ENCODE data around the gene KLF8. TPM values are rescaled to one million over a fixed set of nuclear protein-coding genes. Genes with fewer than 3 reads are reported as not detected.

KLF8 gene
- total and polyA plus RNA-seq, 2 of the 13 experiments (the other 11 are each of a cell fraction or from before 2014, with no cell fraction given) = 0.03 TPM; not detected in 1

DNA sequence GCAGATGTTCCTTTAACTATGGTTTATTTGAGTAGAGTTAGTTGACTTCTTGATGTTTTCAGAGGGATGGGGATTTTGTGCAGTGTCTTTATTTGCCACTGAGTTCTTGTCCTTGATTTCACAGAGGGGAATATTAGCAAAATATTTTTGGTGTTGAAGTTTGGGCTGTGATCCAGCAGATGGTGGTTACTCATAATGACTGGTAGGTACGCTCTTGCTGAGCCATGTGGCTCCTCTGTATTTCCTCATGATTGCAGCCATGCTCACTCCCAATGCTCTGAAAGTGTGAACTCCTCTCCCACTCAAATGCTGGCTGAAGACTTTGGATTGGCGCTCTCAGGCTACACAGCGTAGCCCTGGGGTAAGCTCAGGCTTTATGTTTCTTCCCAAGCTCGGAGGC lies 77.7 kb downstream of the KLF8 start:
- no peak overlapping the region for H3K9ac ChIP-seq (ENCODE audit: insufficient read depth, low read depth, low read length)
- no TSS peak for BruUV-seq (replicated peaks)
- no peaks in the 10 kb centered on the region for H3K27me3 ChIP-seq (ENCODE audit: control insufficient read depth in 1 of 2, insufficient read depth in 2 of 2, low read length in 2 of 2)
- CTCF ChIA-PET (ENCODE audit: low intra/inter-chr PET ratio, low total read pairs) = no interaction called here
- H3K36me3 ChIP-seq (replicated peaks in 1 of 2; ENCODE audit: control insufficient read depth in 1 of 2, insufficient read depth in 2 of 2, low read length in 2 of 2) = no peaks in the 10 kb centered on the region
- TF ChIP-seq, protein P1, sequence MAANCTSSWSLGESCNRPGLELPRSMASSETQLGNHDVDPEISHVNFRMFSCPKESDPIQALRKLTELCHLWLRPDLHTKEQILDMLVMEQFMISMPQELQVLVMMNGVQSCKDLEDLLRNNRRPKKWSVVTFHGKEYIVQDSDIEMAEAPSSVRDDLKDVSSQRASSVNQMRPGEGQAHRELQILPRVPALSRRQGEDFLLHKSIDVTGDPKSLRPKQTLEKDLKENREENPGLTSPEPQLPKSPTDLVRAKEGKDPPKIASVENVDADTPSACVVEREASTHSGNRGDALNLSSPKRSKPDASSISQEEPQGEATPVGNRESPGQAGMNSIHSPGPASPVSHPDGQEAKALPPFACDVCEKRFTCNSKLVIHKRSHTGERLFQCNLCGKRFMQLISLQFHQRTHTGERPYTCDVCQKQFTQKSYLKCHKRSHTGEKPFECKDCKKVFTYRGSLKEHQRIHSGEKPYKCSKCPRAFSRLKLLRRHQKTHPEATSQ (CRISPR knock-in tag; IDR thresholded peaks at IDR 0.05; ENCODE audit: borderline replicate concordance) = no peak
- TF ChIP-seq ZNF788 (CRISPR knock-in tag; IDR thresholded peaks at IDR 0.05; ENCODE audit: borderline replicate concordance) (no peak), ZNF878 (CRISPR knock-in tag; IDR thresholded peaks at IDR 0.05) (no peak), HMG20A (CRISPR knock-in tag; IDR thresholded peaks at IDR 0.05; ENCODE audit: borderline replicate concordance) (no peak), PCBP1 (IDR thresholded peaks at IDR 0.05; ENCODE audit: borderline replicate concordance, low read depth, low read length) (no peak), TP53 (CRISPR knock-in tag; conservative IDR thresholded peaks at IDR 0.05) (no peak), PHF8 (CRISPR knock-in tag; IDR thresholded peaks at IDR 0.05) (no peak), RFX1 (IDR thresholded peaks at IDR 0.05) (no peak), ZSCAN29 (CRISPR knock-in tag; conservative IDR thresholded peaks at IDR 0.05) (no peak)
- TF ChIP-seq, protein P2, sequence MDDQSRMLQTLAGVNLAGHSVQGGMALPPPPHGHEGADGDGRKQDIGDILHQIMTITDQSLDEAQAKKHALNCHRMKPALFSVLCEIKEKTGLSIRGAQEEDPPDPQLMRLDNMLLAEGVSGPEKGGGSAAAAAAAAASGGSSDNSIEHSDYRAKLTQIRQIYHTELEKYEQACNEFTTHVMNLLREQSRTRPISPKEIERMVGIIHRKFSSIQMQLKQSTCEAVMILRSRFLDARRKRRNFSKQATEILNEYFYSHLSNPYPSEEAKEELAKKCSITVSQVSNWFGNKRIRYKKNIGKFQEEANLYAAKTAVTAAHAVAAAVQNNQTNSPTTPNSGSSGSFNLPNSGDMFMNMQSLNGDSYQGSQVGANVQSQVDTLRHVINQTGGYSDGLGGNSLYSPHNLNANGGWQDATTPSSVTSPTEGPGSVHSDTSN (CRISPR knock-in tag; IDR thresholded peaks at IDR 0.05; ENCODE audit: borderline replicate concordance) = no peak
- TF ChIP-seq, protein P3, sequence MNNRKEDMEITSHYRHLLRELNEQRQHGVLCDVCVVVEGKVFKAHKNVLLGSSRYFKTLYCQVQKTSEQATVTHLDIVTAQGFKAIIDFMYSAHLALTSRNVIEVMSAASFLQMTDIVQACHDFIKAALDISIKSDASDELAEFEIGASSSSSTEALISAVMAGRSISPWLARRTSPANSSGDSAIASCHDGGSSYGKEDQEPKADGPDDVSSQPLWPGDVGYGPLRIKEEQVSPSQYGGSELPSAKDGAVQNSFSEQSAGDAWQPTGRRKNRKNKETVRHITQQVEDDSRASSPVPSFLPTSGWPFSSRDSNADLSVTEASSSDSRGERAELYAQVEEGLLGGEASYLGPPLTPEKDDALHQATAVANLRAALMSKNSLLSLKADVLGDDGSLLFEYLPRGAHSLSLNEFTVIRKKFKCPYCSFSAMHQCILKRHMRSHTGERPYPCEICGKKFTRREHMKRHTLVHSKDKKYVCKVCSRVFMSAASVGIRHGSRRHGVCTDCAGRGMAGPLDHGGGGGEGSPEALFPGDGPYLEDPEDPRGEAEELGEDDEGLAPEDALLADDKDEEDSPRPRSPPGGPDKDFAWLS (CRISPR knock-in tag; IDR thresholded peaks at IDR 0.05; ENCODE audit: borderline replicate concordance) = no peak
- TF ChIP-seq, protein P4, sequence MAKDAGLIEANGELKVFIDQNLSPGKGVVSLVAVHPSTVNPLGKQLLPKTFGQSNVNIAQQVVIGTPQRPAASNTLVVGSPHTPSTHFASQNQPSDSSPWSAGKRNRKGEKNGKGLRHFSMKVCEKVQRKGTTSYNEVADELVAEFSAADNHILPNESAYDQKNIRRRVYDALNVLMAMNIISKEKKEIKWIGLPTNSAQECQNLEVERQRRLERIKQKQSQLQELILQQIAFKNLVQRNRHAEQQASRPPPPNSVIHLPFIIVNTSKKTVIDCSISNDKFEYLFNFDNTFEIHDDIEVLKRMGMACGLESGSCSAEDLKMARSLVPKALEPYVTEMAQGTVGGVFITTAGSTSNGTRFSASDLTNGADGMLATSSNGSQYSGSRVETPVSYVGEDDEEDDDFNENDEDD (CRISPR knock-in tag; IDR thresholded peaks at IDR 0.05; ENCODE audit: borderline replicate concordance) = no peak
- TF ChIP-seq, protein P5, sequence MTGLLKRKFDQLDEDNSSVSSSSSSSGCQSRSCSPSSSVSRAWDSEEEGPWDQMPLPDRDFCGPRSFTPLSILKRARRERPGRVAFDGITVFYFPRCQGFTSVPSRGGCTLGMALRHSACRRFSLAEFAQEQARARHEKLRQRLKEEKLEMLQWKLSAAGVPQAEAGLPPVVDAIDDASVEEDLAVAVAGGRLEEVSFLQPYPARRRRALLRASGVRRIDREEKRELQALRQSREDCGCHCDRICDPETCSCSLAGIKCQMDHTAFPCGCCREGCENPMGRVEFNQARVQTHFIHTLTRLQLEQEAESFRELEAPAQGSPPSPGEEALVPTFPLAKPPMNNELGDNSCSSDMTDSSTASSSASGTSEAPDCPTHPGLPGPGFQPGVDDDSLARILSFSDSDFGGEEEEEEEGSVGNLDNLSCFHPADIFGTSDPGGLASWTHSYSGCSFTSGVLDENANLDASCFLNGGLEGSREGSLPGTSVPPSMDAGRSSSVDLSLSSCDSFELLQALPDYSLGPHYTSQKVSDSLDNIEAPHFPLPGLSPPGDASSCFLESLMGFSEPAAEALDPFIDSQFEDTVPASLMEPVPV (CRISPR knock-in tag; IDR thresholded peaks at IDR 0.05) = no peak
- TF ChIP-seq, protein P6, sequence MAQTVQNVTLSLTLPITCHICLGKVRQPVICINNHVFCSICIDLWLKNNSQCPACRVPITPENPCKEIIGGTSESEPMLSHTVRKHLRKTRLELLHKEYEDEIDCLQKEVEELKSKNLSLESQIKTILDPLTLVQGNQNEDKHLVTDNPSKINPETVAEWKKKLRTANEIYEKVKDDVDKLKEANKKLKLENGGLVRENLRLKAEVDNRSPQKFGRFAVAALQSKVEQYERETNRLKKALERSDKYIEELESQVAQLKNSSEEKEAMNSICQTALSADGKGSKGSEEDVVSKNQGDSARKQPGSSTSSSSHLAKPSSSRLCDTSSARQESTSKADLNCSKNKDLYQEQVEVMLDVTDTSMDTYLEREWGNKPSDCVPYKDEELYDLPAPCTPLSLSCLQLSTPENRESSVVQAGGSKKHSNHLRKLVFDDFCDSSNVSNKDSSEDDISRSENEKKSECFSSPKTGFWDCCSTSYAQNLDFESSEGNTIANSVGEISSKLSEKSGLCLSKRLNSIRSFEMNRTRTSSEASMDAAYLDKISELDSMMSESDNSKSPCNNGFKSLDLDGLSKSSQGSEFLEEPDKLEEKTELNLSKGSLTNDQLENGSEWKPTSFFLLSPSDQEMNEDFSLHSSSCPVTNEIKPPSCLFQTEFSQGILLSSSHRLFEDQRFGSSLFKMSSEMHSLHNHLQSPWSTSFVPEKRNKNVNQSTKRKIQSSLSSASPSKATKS (CRISPR knock-in tag; IDR thresholded peaks at IDR 0.05) = no peak
- intact Hi-C loops (cut with micrococcal nuclease; ENCODE audit: unreplicated experiment) (no loop called here), in situ Hi-C loops (cut with HindIII; ENCODE audit: extremely low pct_ligation_motif_present, low pct_unique_long_range_greater_than_20kb) (no loop called here)
- 0% methylated on average over 2 of the region's 4 CpGs for WGBS (ENCODE audit: low lambda C conversion rate)
- no peaks in the 10 kb centered on the region for H3K79me2 ChIP-seq (ENCODE audit: insufficient read depth, low read length)
- H2AFZ ChIP-seq (ENCODE audit: low read length) = no peak overlapping the region
- no peak overlapping the region for H3K4me3 ChIP-seq (replicated peaks in 1 of 3; ENCODE audit: insufficient read depth in 1 of 3, low read depth in 2 of 3, low read length in 3 of 3)
- no peaks in the 10 kb centered on the region for H3K4me1 ChIP-seq (ENCODE audit: insufficient read depth, low read length)
- no peak overlapping the region for H3K27ac ChIP-seq (ENCODE audit: extremely low read length, insufficient read depth, low read length)
- POLR2A ChIA-PET = no interaction called here
- ATAC-seq (no peak), FAIRE-seq (no peak), DNase-seq (ENCODE audit: low spot score) (no peak)
- H3K9me3 ChIP-seq (ENCODE audit: low read length) = no peaks in the 10 kb centered on the region
- H4K20me1 ChIP-seq (ENCODE audit: insufficient read depth, low read length) = no peaks in the 10 kb centered on the region
- H3K4me2 ChIP-seq (ENCODE audit: low read depth, low read length) = no peak overlapping the region

Data from HepG2 (cell line).